ENCODE data around the gene AQP12A.
"Not testable (repeated sequence)": the region's sequence is repeated elsewhere in the genome, so short reads cannot be mapped to it uniquely, and the experiment has no call there.

Gene AQP12A

GRCh38 chr2:240691631-240692420 lies at the start of gene AQP12A:
Gene AQP12A (plus strand): TSS chr2:240691866. CDS start chr2:240691914, 48 bp downstream.
- DNase-seq, result not testable (repeated sequence)

GRCh38 chr2:240642061-240642805 lies 49.4 kb upstream of the AQP12A start:
- no peak for DNase-seq

GRCh38 chr2:240642806-240643092 lies 48.9 kb upstream of the AQP12A start:
- DNase-seq, result no peak

- DNase-seq, result no peak
These were observed 48.4 kb upstream of the AQP12A start for GRCh38 chr2:240643093-240643810.

- DNase-seq, result no peak
These were observed 47.9 kb upstream of the AQP12A start for GRCh38 chr2:240643811-240644150.

GRCh38 chr2:240644171-240644651 lies 47.5 kb upstream of the AQP12A start:
- no peak for DNase-seq

GRCh38 chr2:240644859-240645301 lies 46.8 kb upstream of the AQP12A start:
- no peak for DNase-seq

- DNase-seq, result no peak
These were observed 46.3 kb upstream of the AQP12A start for GRCh38 chr2:240645346-240645745.

- DNase-seq, result no peak
These were observed 45.9 kb upstream of the AQP12A start for GRCh38 chr2:240645801-240646175.

GRCh38 chr2:240646176-240646899 lies 45.3 kb upstream of the AQP12A start:
- no peak for DNase-seq

GRCh38 chr2:240646900-240647502 lies 44.7 kb upstream of the AQP12A start:
- no peak for DNase-seq

GRCh38 chr2:240647503-240648154 lies 44.0 kb upstream of the AQP12A start:
- DNase-seq, result no peak

- no peak for DNase-seq
These were observed 43.5 kb upstream of the AQP12A start for GRCh38 chr2:240648155-240648649.

GRCh38 chr2:240648650-240649275 lies 42.9 kb upstream of the AQP12A start:
- DNase-seq, result no peak

GRCh38 chr2:240649331-240649730 lies 42.3 kb upstream of the AQP12A start:
- DNase-seq, result no peak

GRCh38 chr2:240650254-240650965 lies 41.3 kb upstream of the AQP12A start:
- no peak for DNase-seq

GRCh38 chr2:240651185-240651584 lies 40.5 kb upstream of the AQP12A start:
- DNase-seq, result no peak

GRCh38 chr2:240655931-240656886 lies 35.5 kb upstream of the AQP12A start:
- DNase-seq, result no peak

GRCh38 chr2:240659883-240660282 lies 31.8 kb upstream of the AQP12A start:
- not testable (repeated sequence) for DNase-seq

All from NCI-H524 treated with DMSO at 0.1 percent for 48 hours (cell line).